HT1080 (cell line): Measurements from ENCODE around the gene CERS6. TPM values are rescaled to one million over a fixed set of nuclear protein-coding genes. Genes with fewer than 3 reads are reported as not detected.

Source experiments
- DNase-seq: peaks from one replicate; pipeline ENCODE4 v3.0.0-alpha.2; 2015; ENCODE audit warnings: low read depth
- total RNA-seq: library from RNA; depleted of rRNA; stranded (reverse); fragments of >200 nt; shearing (Covaris generic); gene quantifications from 2 replicates; pipeline ENCODE4 v1.2.3, GENCODE V29; 2014

Gene CERS6
- total RNA-seq, 1 experiment from 2014 or later, result 24.3 TPM

- no peak for DNase-seq
Measured at GRCh38 chr2:168723275-168723899, 267.3 kb downstream of the CERS6 start.

- no peak for DNase-seq
Measured at GRCh38 chr2:168726375-168726774, 270.3 kb downstream of the CERS6 start.

GRCh38 chr2:168727904-168728470, 271.9 kb downstream of the CERS6 start:
- no peak for DNase-seq

GRCh38 chr2:168729455-168729854, 273.4 kb downstream of the CERS6 start:
- no peak for DNase-seq

- DNase-seq, result no peak
Measured at GRCh38 chr2:168730344-168730743, 274.3 kb downstream of the CERS6 start.

GRCh38 chr2:168731002-168731401, 274.9 kb downstream of the CERS6 start:
- no peak for DNase-seq

GRCh38 chr2:168731616-168732015, 275.5 kb downstream of the CERS6 start:
- no peak for DNase-seq

- DNase-seq, result no peak
Measured at GRCh38 chr2:168732100-168732499, 276.0 kb downstream of the CERS6 start.

- no peak for DNase-seq
Measured at GRCh38 chr2:168732506-168732905, 276.4 kb downstream of the CERS6 start.

- no peak for DNase-seq
Measured at GRCh38 chr2:168734199-168734760, 278.2 kb downstream of the CERS6 start.

- no peak for DNase-seq
Measured at GRCh38 chr2:168736649-168737445, 280.8 kb downstream of the CERS6 start.

- DNase-seq, result peak; percentile 34
Measured at GRCh38 chr2:168738062-168738461, 282.0 kb downstream of the CERS6 start.

GRCh38 chr2:168740360-168740759, 284.3 kb downstream of the CERS6 start:
- DNase-seq, result no peak

- DNase-seq, result no peak
Measured at GRCh38 chr2:168740788-168741187, 284.7 kb downstream of the CERS6 start.

- no peak for DNase-seq
Measured at GRCh38 chr2:168742258-168742932, 286.3 kb downstream of the CERS6 start.

- no peak for DNase-seq
Measured at GRCh38 chr2:168744844-168745243, 288.8 kb downstream of the CERS6 start.

GRCh38 chr2:168748461-168748860, 292.4 kb downstream of the CERS6 start:
- no peak for DNase-seq

- DNase-seq, result no peak
Measured at GRCh38 chr2:168749297-168749696, 293.2 kb downstream of the CERS6 start.

- DNase-seq, result no peak
Measured at GRCh38 chr2:168751104-168751740, 295.1 kb downstream of the CERS6 start.

- no peak for DNase-seq
Measured at GRCh38 chr2:168752361-168752760, 296.3 kb downstream of the CERS6 start.

- no peak for DNase-seq
Measured at GRCh38 chr2:168753765-168754329, 297.8 kb downstream of the CERS6 start.
